CD4-positive, alpha-beta T cell (primary cell): ENCODE results near the gene ULK4. TPM values are rescaled to one million over a fixed set of nuclear protein-coding genes. Genes with fewer than 3 reads are reported as not detected.

Source experiments
- ATAC-seq: fragments of 200-7000 bp; cut with Tn5 transposase; one replicate; pipeline ENCODE4 v1.10.0; 2022; ENCODE audit warnings: mild to moderate bottlenecking; ENCODE audit not compliant: poor library complexity
- CTCF ChIA-PET: fragments of 350-600 bp; sonication (Branson Sonifier 250); formaldehyde crosslinking; loops from one replicate; lab custom pipeline; 2021; ENCODE audit warnings: antibody characterized with exemption, inconsistent platforms; lab: Charles Lee
- POLR2A ChIA-PET: fragments of 350-600 bp; sonication (Branson Sonifier 250); formaldehyde crosslinking; loops from one replicate; lab custom pipeline; 2021; ENCODE audit warnings: antibody characterized with exemption, inconsistent platforms; lab: Charles Lee
- DNase-seq, 14 experiments: peaks; one replicate each; pipeline ENCODE4 v3.0.0-alpha.2; 2013 to 2020; ENCODE audit warnings: mixed read lengths in 2 of 14
- H3K27ac ChIP-seq, 2 donors: one replicate each; pipeline versions ENCODE4 v1.5.1 to v1.7.0; 2013; ENCODE audit warnings: low read length in 2 of 2, low read depth in 1 of 2, mild to moderate bottlenecking in 1 of 2
- H3K27me3 ChIP-seq, 2 experiments: 1 replicate in 1 of 2; 2 replicates in 1 of 2; pipeline versions ENCODE4 v1.6.1 to v1.7.0; 2013; ENCODE audit warnings: low read length in 2 of 2, control low read depth in 1 of 2, mild to moderate bottlenecking in 1 of 2, moderate library complexity in 1 of 2; ENCODE audit not compliant: insufficient read depth in 2 of 2, control insufficient read depth in 1 of 2
- H3K36me3 ChIP-seq: one replicate; pipeline ENCODE4 v1.6.1; 2013; ENCODE audit warnings: low read length, control low read depth; ENCODE audit not compliant: insufficient read depth
- H3K4me1 ChIP-seq: one replicate; pipeline ENCODE4 v1.6.1; 2013; ENCODE audit warnings: low read length, control low read depth; ENCODE audit not compliant: insufficient read depth
- H3K4me3 ChIP-seq: one replicate; pipeline ENCODE4 v1.5.1; 2013; ENCODE audit warnings: mild to moderate bottlenecking, low read length, moderate library complexity
- H3K9me3 ChIP-seq, 2 experiments: 1 replicate in 1 of 2; 2 replicates in 1 of 2; pipeline versions ENCODE4 v1.6.1 to v1.7.0; 2013; ENCODE audit warnings: low read length in 2 of 2, mild to moderate bottlenecking in 2 of 2, control low read depth in 1 of 2, moderate library complexity in 1 of 2; ENCODE audit not compliant: control insufficient read depth in 1 of 2, insufficient read depth in 1 of 2
- H3K27ac Mint-ChIP-seq: one replicate; pipeline ENCODE4 v1.8.0; 2020; ENCODE audit warnings: mixed read lengths
- H3K27me3 Mint-ChIP-seq: one replicate; pipeline ENCODE4 v1.8.0; 2021; ENCODE audit warnings: mixed read lengths
- H3K36me3 Mint-ChIP-seq: one replicate; pipeline ENCODE4 v1.8.0; 2021; ENCODE audit warnings: low read depth, mixed read lengths
- H3K4me1 Mint-ChIP-seq: one replicate; pipeline ENCODE4 v1.8.0; 2021; ENCODE audit warnings: low read depth, mixed read lengths
- H3K4me3 Mint-ChIP-seq: one replicate; pipeline ENCODE4 v1.8.0; 2020; ENCODE audit warnings: mild to moderate bottlenecking, mixed read lengths
- H3K9me3 Mint-ChIP-seq: one replicate; pipeline ENCODE4 v1.8.0; 2020; ENCODE audit warnings: mixed read lengths
- CTCF ChIP-seq: fragments of 200-600 bp; IDR thresholded peaks from one replicate; pipeline ENCODE4 v1.8.0; 2022; ENCODE audit warnings: antibody characterized with exemption, mild to moderate bottlenecking
- intact Hi-C, 2 experiments: fragments of 100-400 bp; cut with DNase I in 1 of 2; cut with micrococcal nuclease in 1 of 2; formaldehyde crosslinking; loops; one replicate each; pipeline versions ENCODE4 v1.15.1 to v1.9.0; 2023 to 2025; cut with DNase I, micrococcal nuclease
- total RNA-seq, 174 experiments: library from RNA in 2 of 174; stranded (reverse) in 2 of 174; gene quantifications; one replicate each; pipeline ENCODE4 v1.2.3 and lab custom pipeline; 2021 to 2026

Gene ULK4
- total RNA-seq, 2 experiments from 2014 or later, result 23.8 to 28.6 TPM

- DNase-seq (no peak), ATAC-seq (no peak)
- Histone ChIP-seq H3K36me3 (no peaks in the 10 kb centered on the region), H3K9me3 (peaks cover under 1 to 9% of the 10 kb centered on the region in 2 experiments), H3K4me3 (no peak overlapping the region), H3K4me1 (no peaks in the 10 kb centered on the region), H3K27ac (no peak overlapping the region), H3K27me3 (no peaks in the 10 kb centered on the region)
- Mint-ChIP-seq H3K4me3 (no peak overlapping the region), H3K27me3 (no peaks in the 10 kb centered on the region), H3K36me3 (no peaks in the 10 kb centered on the region), H3K27ac (no peak overlapping the region), H3K9me3 (no peaks in the 10 kb centered on the region), H3K4me1 (no peaks in the 10 kb centered on the region)
- TF ChIP-seq CTCF, result no peak
- CTCF ChIA-PET, result no interaction called here
- intact Hi-C loops, result no loop called here
- POLR2A ChIA-PET, result no interaction called here
Observed at GRCh38 chr3:41267975-41268640, 693.8 kb downstream of the ULK4 start.

- Mint-ChIP-seq H3K27me3 (no peaks in the 10 kb centered on the region), H3K4me3 (no peak overlapping the region), H3K27ac (no peak overlapping the region), H3K4me1 (no peaks in the 10 kb centered on the region), H3K36me3 (no peaks in the 10 kb centered on the region), H3K9me3 (no peaks in the 10 kb centered on the region)
- Histone ChIP-seq H3K36me3 (no peaks in the 10 kb centered on the region), H3K27me3 (no peaks in the 10 kb centered on the region), H3K4me1 (no peaks in the 10 kb centered on the region), H3K4me3 (no peak overlapping the region), H3K9me3 (peaks cover 0 to 8% of the 10 kb centered on the region in 2 experiments), H3K27ac (no peak overlapping the region)
- TF ChIP-seq CTCF, result no peak
- ATAC-seq (no peak), DNase-seq (no peak)
- CTCF ChIA-PET, result no interaction called here
- intact Hi-C loops, result no loop called here
- POLR2A ChIA-PET, result no interaction called here
Observed at GRCh38 chr3:41265823-41266273, 696.1 kb downstream of the ULK4 start.

GRCh38 chr3:41265011-41265545 lies 696.8 kb downstream of the ULK4 start:
- CTCF ChIA-PET, result no interaction called here
- no peak for TF ChIP-seq CTCF
- intact Hi-C loops, result no loop called here

More at GRCh38 chr3:41265011-41265545, 696.8 kb downstream of the ULK4 start:
- Mint-ChIP-seq H3K4me1 (no peaks in the 10 kb centered on the region), H3K4me3 (no peak overlapping the region), H3K36me3 (no peaks in the 10 kb centered on the region), H3K27ac (no peak overlapping the region), H3K27me3 (no peaks in the 10 kb centered on the region), H3K9me3 (no peaks in the 10 kb centered on the region)
- POLR2A ChIA-PET, result no interaction called here
- no peak for DNase-seq
- no peak for ATAC-seq
- peaks cover 0 to 8% of the 10 kb centered on the region in 2 experiments for H3K9me3 ChIP-seq
- H3K4me1 ChIP-seq, result no peaks in the 10 kb centered on the region
- no peaks in the 10 kb centered on the region for H3K36me3 ChIP-seq
- H3K27ac ChIP-seq, result no peak overlapping the region
- no peak overlapping the region for H3K4me3 ChIP-seq
- no peaks in the 10 kb centered on the region for H3K27me3 ChIP-seq
